Measurements from ENCODE around the gene HUNK.

DNA sequence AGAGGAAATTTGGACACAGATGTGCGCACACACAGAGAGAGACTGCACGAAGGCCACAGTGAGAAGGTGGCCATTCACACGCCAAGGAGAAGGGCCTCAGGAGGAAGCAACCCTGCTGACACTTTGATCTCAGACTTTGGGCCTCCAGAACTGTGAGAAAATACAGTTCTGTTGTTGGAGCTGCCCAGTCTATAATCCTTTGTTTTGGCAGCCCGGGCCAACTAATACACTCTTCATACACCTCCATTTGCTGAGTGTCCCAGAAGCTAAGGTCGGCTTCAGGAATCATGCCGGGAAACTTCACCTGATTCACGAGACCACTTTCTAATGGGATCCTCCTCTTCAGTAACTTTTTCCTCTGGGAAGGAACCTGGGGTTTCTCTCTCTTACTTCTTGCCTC is 23.2 kb downstream of the HUNK start:
- TF ChIP-seq, protein P1, sequence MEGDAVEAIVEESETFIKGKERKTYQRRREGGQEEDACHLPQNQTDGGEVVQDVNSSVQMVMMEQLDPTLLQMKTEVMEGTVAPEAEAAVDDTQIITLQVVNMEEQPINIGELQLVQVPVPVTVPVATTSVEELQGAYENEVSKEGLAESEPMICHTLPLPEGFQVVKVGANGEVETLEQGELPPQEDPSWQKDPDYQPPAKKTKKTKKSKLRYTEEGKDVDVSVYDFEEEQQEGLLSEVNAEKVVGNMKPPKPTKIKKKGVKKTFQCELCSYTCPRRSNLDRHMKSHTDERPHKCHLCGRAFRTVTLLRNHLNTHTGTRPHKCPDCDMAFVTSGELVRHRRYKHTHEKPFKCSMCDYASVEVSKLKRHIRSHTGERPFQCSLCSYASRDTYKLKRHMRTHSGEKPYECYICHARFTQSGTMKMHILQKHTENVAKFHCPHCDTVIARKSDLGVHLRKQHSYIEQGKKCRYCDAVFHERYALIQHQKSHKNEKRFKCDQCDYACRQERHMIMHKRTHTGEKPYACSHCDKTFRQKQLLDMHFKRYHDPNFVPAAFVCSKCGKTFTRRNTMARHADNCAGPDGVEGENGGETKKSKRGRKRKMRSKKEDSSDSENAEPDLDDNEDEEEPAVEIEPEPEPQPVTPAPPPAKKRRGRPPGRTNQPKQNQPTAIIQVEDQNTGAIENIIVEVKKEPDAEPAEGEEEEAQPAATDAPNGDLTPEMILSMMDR (IDR thresholded peaks at IDR 0.05; ENCODE audit: poor library complexity) = no peak
- TF ChIP-seq EZH2 (IDR thresholded peaks at IDR 0.05; ENCODE audit: borderline replicate concordance) = no peak
